ENCODE data around the gene BLTP2. TPM values are rescaled to one million over a fixed set of nuclear protein-coding genes. Genes with fewer than 3 reads are reported as not detected.
"Not testable (repeated sequence)": the region's sequence is repeated elsewhere in the genome, so short reads cannot be mapped to it uniquely, and the experiment has no call there.

BLTP2 gene
- total RNA-seq, 1 experiment from 2014 or later, result 146 TPM

GRCh38 chr17:28615260-28615940, 29.6 kb downstream of the BLTP2 start:
- no peak for DNase-seq (ENCODE audit: low read depth, low spot score)
- in situ Hi-C loops (cut with HindIII; ENCODE audit: low pct_unique_long_range_greater_than_20kb, low sequenced_read_pairs), result no loop called here

- in situ Hi-C loops (cut with HindIII; ENCODE audit: low pct_unique_long_range_greater_than_20kb, low sequenced_read_pairs), result no loop called here
- DNase-seq (ENCODE audit: low read depth, low spot score), result no peak
Measured at GRCh38 chr17:28613931-28614381, 31.0 kb downstream of the BLTP2 start, which contains the start of gene RSKR. Gene RSKR (minus strand): TSS chr17:28614185. CDS start chr17:28614161, 24 bp downstream.

- in situ Hi-C loops (cut with HindIII; ENCODE audit: low pct_unique_long_range_greater_than_20kb, low sequenced_read_pairs), result no loop called here
- DNase-seq (ENCODE audit: low read depth, low spot score), result peak; percentile 60
Measured at GRCh38 chr17:28612936-28613872, 31.8 kb downstream of the BLTP2 start.

GRCh38 chr17:28612531-28612930, 32.4 kb downstream of the BLTP2 start:
- in situ Hi-C loops (cut with HindIII; ENCODE audit: low pct_unique_long_range_greater_than_20kb, low sequenced_read_pairs), result no loop called here
- no peak for DNase-seq (ENCODE audit: low read depth, low spot score)

- DNase-seq (ENCODE audit: low read depth, low spot score), result no peak
- in situ Hi-C loops (cut with HindIII; ENCODE audit: low pct_unique_long_range_greater_than_20kb, low sequenced_read_pairs), result no loop called here
Measured at GRCh38 chr17:28610376-28610775, 34.6 kb downstream of the BLTP2 start.

- in situ Hi-C loops (cut with HindIII; ENCODE audit: low pct_unique_long_range_greater_than_20kb, low sequenced_read_pairs); DNase-seq (ENCODE audit: low read depth, low spot score): not testable (repeated sequence)
Measured at GRCh38 chr17:28604031-28604430, 40.9 kb downstream of the BLTP2 start.

- peak; percentile 75 for DNase-seq (ENCODE audit: low read depth, low spot score)
- in situ Hi-C loops (cut with HindIII; ENCODE audit: low pct_unique_long_range_greater_than_20kb, low sequenced_read_pairs), result no loop called here
Measured at GRCh38 chr17:28599311-28600184, 45.4 kb downstream of the BLTP2 start.

- peak; percentile 93 for DNase-seq (ENCODE audit: low read depth, low spot score)
- in situ Hi-C loops (cut with HindIII; ENCODE audit: low pct_unique_long_range_greater_than_20kb, low sequenced_read_pairs), result no loop called here
Measured at GRCh38 chr17:28598799-28599310, 46.1 kb downstream of the BLTP2 start, which contains the start of gene SPAG5. Gene SPAG5 (minus strand): TSS chr17:28599025. CDS start chr17:28598946, 79 bp downstream.

- in situ Hi-C loops (cut with HindIII; ENCODE audit: low pct_unique_long_range_greater_than_20kb, low sequenced_read_pairs), result no loop called here
- DNase-seq (ENCODE audit: low read depth, low spot score), result no peak
Measured at GRCh38 chr17:28598389-28598788, 46.6 kb downstream of the BLTP2 start.

- no peak for DNase-seq (ENCODE audit: low read depth, low spot score)
- in situ Hi-C loops (cut with HindIII; ENCODE audit: low pct_unique_long_range_greater_than_20kb, low sequenced_read_pairs), result no loop called here
Measured at GRCh38 chr17:28597606-28598383, 47.2 kb downstream of the BLTP2 start.

Other genes starting within 250 kb of the BLTP2 start
- 17.3 and 18.0 TPM in 2 replicates for gene SLC46A1, start 238.9 kb downstream of the BLTP2 start, total RNA-seq (2014; rRNA removed; shearing (Covaris generic))
- gene SLC13A2, start 171.5 kb downstream of the BLTP2 start, total RNA-seq (2014; rRNA removed; shearing (Covaris generic)), result not detected in 2 replicates
- gene FOXN1, start 138.8 kb downstream of the BLTP2 start, total RNA-seq (2014; rRNA removed; shearing (Covaris generic)), result not detected in 2 replicates
- gene UNC119, start 92.5 kb downstream of the BLTP2 start, total RNA-seq (2014; rRNA removed; shearing (Covaris generic)), result 38.8 and 45.0 TPM in 2 replicates
- gene PIGS, start 73.6 kb downstream of the BLTP2 start, total RNA-seq (2014; rRNA removed; shearing (Covaris generic)), result 45.4 and 46.6 TPM in 2 replicates
- 22.5 and 24.2 TPM in 2 replicates for gene ALDOC, start 68.3 kb downstream of the BLTP2 start, total RNA-seq (2014; rRNA removed; shearing (Covaris generic))
- gene SPAG5, start 46.1 kb downstream of the BLTP2 start, total RNA-seq (2014; rRNA removed; shearing (Covaris generic)), result 33.5 and 44.0 TPM in 2 replicates
- 3.4 and 4.8 TPM in 2 replicates for gene RSKR, start 31.0 kb downstream of the BLTP2 start, total RNA-seq (2014; rRNA removed; shearing (Covaris generic))
- 61.3 and 66.1 TPM in 2 replicates for gene SDF2, start 16.7 kb upstream of the BLTP2 start, total RNA-seq (2014; rRNA removed; shearing (Covaris generic))
- 38.6 and 47.1 TPM in 2 replicates for gene SUPT6H, start 17.0 kb upstream of the BLTP2 start, total RNA-seq (2014; rRNA removed; shearing (Covaris generic))
- gene PROCA1, start 66.7 kb upstream of the BLTP2 start, total RNA-seq (2014; rRNA removed; shearing (Covaris generic)), result 0.16 TPM in 1 of 2 replicates, not detected in the other
- gene RAB34, start 72.7 kb upstream of the BLTP2 start, total RNA-seq (2014; rRNA removed; shearing (Covaris generic)), result 89.9 and 93.4 TPM in 2 replicates
- gene RPL23A, start 74.8 kb upstream of the BLTP2 start, total RNA-seq (2014; rRNA removed; shearing (Covaris generic)), result 965 and 1,109 TPM in 2 replicates
- gene TLCD1, start 81.1 kb upstream of the BLTP2 start, total RNA-seq (2014; rRNA removed; shearing (Covaris generic)), result 12.0 and 17.3 TPM in 2 replicates
- 1.8 and 2.1 TPM in 2 replicates for gene NEK8, start 83.6 kb upstream of the BLTP2 start, total RNA-seq (2014; rRNA removed; shearing (Covaris generic))
- 72.8 and 76.2 TPM in 2 replicates for gene TRAF4, start 98.9 kb upstream of the BLTP2 start, total RNA-seq (2014; rRNA removed; shearing (Covaris generic))
- 11.3 and 14.7 TPM in 2 replicates for gene FAM222B, start 197.6 kb upstream of the BLTP2 start, total RNA-seq (2014; rRNA removed; shearing (Covaris generic))
- 23.8 and 35.7 TPM in 2 replicates for gene ERAL1, start 209.9 kb upstream of the BLTP2 start, total RNA-seq (2014; rRNA removed; shearing (Covaris generic))

Data from SK-MEL-5 (cell line).